GM18861 (cell line): Measurements from ENCODE around the gene MYORG.
A peak's percentile ranks its signal among the peaks of the same experiment; 100 is the strongest.

ENCODE experiments used
- ATAC-seq: cut with Tn5 transposase; IDR thresholded peaks from one replicate; pipeline ENCODE4 v1.9.1; 2021; ENCODE audit not compliant: unreplicated experiment

The MYORG gene

GRCh38 chr9:34334916-34335315 lies 41.8 kb downstream of the MYORG start:
- ATAC-seq: no peak

GRCh38 chr9:34334337-34334824 lies 42.3 kb downstream of the MYORG start:
- ATAC-seq: no peak

- no peak for ATAC-seq
These were observed 42.9 kb downstream of the MYORG start for GRCh38 chr9:34333836-34334235.

GRCh38 chr9:34332076-34332964 lies 44.4 kb downstream of the MYORG start:
- no peak for ATAC-seq

- ATAC-seq: no peak
These were observed 45.5 kb downstream of the MYORG start for GRCh38 chr9:34331196-34331595.

- peak; percentile 88 for ATAC-seq
These were observed 47.5 kb downstream of the MYORG start, which contains the start of the genes KIF24 and NUDT2 for GRCh38 chr9:34328987-34329832. KIF24 (minus strand) TSS chr9:34329268; CDS start chr9:34311346, 17,922 bp downstream. NUDT2 (plus strand) TSS chr9:34329569; CDS start chr9:34339040, 9,471 bp downstream.

- ATAC-seq: no peak
These were observed 48.2 kb downstream of the MYORG start for GRCh38 chr9:34328500-34328986.

- ATAC-seq: no peak
These were observed 50.0 kb downstream of the MYORG start for GRCh38 chr9:34326690-34327089.

- no peak for ATAC-seq
These were observed 53.7 kb downstream of the MYORG start for GRCh38 chr9:34322899-34323591.

- ATAC-seq: no peak
These were observed 55.2 kb downstream of the MYORG start for GRCh38 chr9:34321451-34321850.

- no peak for ATAC-seq
These were observed 58.4 kb downstream of the MYORG start for GRCh38 chr9:34318163-34318790.

- ATAC-seq: no peak
These were observed 59.3 kb downstream of the MYORG start for GRCh38 chr9:34317436-34317835.
